ENCODE results near the gene BCAT1.
"Not testable (repeated sequence)": the region's sequence is repeated elsewhere in the genome, so short reads cannot be mapped to it uniquely, and the experiment has no call there.

The BCAT1 gene

DNA sequence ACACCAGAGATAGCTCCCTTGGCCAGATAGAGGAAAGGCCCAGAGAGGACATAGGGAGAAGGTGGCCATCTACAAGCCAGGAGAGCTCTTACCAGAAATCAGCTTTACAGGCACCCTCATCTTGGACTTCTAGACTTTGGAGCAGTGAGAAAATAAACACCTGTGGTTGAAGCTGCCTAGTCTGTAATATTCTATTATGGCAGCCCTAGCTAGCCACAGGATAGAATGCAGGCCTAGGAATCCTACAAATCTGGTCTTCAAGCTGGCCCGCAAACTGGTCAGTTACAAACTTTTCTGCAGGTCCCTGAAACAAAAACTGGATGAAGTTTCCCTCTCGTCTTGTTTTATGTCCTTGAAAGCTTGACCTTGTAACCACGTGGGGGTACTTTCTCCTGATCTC, 92.4 kb downstream of the BCAT1 start:
- DNase-seq (ENCODE audit: low spot score): no peak

DNA sequence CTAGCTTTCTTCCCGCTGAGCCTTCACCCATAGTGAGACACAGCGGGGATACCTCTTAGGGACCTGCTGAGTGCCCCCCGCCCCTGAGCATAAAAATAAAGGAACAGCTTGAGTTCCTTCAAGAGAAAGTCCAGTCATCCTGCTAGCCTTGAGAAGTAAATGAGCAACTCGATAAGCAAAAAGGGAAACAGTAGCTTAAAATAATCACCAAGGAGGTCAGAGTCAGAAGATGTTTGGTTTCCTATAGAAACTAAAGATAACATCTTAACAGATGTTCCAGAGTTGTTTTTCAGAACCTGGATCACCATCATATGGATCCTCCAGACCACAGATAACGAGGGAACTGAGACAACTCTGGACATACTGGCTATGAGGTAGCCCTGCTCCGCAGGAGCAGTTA, 94.0 kb downstream of the BCAT1 start:
- DNase-seq (ENCODE audit: low spot score): no peak

DNA sequence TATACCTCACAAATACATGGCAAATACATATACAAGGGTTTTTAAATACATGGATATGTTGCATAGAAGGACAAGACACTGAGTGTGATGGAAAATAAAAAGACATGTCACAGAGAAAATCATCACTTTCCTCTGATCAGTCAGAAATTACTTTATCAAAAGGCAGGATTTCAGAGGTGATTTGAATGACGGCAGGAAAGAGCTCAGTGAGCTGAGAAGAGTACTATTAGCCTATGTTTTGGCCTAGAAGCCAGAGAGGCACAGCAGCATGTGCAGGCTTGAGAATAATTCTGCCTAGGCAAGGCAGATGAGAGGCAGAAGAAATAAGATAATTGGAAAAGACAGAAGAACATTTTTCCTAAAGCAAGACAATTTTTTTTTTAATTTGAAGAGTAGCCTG, 94.9 kb downstream of the BCAT1 start:
- DNase-seq (ENCODE audit: low spot score): no peak

DNA sequence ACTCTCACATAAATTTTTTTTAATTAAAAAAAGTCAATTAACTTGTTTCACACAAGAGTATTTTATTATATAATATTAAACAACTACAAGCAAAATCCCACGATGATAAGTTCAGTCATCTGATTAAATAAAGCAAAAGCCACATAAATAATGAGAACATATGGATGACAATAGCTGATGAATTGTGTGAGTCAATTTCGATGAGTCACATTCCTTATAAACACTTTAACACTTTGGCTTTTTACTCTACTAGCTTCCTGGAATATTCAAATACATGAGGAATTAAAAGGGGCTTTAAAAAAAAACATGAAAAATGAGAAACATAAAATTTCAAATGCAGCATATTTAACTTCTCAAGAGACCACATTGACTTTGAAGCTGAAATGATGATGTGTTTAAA, 95.3 kb downstream of the BCAT1 start:
- no peak for DNase-seq (ENCODE audit: low spot score)

DNA sequence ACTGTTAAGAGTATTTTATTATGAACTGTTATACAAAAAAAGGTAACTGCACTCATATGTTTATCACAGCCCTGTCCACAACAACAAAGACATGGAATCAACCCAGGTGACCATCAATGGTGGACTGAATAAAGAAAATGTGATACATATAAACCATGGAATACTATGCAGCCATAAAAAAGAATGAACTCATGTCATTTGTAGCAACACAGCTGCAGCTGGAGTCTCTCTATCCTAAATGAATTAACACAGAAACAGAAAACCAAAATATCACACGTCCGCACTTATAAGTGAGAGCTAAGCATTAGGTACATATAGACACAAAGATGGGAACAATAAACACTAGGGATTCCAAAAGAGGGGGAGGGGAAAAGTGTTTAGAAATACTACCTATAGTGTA, 95.8 kb downstream of the BCAT1 start:
- DNase-seq (ENCODE audit: low spot score): no peak

DNA sequence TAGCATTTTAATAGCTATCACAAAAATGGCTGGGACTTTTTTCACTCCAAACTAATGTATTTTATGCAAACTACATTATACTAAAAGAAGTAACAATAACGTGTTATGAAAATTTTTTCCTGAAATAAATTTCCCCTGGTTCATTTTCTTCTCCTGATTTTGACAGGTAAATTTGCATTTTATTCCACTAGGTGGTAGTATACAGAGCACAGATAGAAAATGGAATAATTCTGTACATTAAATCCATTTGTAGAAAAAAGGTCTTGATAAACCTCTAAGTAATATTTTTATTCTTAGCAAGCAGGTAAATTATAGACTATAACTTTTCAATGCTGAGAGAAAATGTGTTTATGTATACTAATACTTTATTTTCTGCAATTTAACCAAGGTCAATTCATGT, 96.5 kb downstream of the BCAT1 start:
- DNase-seq (ENCODE audit: low spot score): no peak

DNA sequence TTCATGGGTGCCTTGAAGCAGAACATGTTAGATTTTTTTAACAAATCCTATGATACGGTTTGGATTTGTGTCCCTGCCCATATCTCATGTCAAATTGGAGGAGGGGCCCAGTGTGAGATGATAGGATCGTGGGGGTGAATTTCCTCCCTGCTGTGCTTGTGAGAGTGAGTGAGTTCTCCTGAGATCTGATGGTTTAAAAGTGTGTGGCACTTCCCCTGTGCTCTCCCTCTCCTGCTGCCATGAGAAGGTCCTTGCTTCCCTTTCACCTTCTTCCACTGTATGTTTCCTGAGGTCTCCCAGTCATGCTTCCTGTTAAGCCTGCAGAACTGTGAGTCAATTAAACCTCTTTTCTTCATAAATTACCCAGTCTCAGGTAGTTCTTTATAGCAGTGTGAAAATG, 97.0 kb downstream of the BCAT1 start:
- DNase-seq (ENCODE audit: low spot score): not testable (repeated sequence)

DNA sequence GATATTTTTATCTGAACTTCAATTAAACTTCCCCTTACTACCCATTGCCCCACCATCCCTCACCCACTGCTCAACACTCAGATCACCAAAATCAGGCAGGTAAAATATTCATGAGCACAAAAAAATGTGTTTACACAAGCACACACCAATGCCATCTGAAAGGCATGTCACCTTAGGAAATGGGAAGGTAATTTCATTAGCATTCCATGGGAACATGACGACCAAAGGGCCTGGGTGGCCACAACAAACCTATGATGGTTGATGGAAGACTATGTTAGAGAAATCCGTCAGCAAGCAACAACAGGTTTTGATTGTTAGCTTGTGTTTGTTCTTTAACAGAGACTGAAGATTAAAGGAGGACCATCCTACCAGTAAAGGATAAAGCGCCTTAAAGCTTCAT, 97.6 kb downstream of the BCAT1 start:
- DNase-seq (ENCODE audit: low spot score): no peak

DNA sequence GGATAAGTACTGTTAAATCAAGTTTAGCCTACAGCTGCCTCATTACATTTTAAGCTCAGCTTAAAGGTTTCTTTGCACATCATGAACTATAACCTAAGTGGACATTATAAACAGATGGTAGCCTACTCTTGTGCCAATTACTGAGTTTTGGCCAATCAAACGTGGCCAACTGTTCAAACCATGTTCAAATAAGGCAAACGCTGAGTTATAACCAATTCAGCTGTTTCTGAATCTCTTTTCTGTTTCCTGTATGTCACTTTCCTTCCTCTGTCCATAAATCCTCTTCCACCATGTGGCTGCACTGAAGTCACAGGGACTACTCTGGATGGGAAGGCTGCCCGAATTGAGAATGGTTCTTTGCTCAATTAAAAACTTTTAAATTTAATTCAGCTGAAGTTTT, 98.4 kb downstream of the BCAT1 start:
- DNase-seq (ENCODE audit: low spot score): no peak

DNA sequence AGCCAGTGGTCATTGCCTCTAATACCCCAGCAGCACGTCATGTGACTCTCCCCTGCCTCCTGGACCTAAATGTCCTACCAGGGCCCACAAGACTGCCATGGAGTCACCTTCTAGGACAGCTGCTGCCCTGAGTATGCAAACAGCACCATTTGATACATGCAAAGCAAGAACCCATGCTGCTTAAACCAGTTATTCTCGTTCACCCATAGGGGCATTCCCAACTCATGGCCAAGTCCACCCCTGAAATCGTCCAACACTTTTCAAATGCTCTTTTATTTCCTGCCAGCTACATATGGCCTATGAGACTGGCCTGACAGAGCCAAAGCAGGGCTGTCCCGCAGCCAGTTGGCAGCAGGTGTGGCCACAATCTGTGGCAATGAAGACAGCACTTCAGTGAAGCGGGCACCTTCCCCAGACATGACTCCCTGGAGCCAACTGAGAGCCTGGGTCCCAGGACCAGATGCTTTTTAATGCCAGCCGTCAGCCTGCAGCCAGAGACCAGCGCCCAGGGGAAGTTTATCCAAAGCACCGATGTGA, 99.9 kb downstream of the BCAT1 start:
- DNase-seq (ENCODE audit: low spot score): no peak

DNA sequence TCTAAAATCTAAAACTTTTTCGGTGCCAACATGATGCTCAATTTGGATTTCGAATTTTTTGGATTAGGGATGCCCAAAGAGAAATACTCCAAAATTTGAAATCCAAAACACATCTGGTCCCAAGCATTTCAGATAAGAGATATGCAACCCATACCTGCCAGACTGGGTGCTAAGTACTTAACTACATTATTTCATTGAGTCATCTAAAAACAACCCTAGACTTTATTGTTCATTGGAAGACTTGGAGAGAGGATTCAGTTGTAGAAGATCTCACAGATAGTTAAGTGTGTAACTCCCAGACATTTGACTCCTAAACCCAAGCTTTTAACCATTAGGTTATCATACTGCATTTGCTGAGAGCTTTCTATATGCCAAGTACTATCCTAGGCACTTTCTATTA, 102.2 kb downstream of the BCAT1 start:
- no peak for DNase-seq (ENCODE audit: low spot score)

DNA sequence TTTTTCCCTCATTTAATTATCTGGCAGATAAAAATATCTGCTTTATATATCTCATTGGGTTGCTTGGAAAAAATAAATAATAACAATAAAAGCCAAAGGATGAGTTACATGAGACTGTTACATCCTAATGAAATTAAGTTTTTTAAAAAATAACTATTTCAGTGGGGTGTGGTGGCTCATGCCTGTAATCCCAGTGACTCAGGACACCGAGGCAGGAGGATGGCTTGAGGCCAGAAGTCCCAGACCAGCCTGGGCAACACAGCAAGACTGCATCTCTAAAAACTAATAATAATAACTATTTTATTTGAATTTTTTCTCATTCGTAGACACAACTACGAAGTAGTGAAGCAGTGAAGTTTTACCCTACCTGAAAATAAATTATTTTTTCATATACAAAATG, 103.3 kb downstream of the BCAT1 start:
- no peak for DNase-seq (ENCODE audit: low spot score)

DNA sequence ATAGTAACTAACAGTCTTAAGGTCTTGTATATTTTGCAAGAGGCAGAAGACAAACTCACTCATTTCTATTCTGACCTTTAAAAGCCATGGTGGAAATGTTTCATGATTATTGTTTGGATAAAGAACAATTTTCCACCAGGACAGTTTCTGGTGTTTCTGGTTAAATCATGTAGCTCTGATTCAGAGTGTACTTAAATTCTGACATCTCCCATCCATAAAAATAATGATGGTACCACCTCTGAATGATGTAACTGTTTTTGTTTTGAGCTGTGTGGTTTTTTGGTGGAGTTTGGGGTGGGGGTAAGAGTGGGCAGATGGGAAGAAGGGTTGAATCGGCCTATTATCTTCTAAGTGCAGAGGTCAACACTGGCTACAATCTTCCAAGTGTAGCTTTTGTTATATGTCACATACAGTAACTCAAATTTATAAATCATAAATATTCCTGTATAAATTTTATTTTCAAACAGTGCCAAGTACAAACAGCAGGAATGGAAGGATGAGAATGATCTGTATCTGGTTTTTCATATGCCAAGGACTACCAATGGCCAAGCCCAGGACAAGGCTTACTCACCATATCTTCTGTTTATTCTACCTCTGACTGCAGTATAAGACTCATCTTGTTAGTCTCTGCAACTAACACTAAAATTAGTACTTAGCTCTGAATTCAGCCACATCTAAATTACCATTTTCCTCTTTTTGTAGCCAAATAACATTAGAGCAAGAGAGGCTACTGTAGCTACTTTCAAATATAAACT, 108.7 kb downstream of the BCAT1 start:
- DNase-seq (ENCODE audit: low spot score): no peak

DNA sequence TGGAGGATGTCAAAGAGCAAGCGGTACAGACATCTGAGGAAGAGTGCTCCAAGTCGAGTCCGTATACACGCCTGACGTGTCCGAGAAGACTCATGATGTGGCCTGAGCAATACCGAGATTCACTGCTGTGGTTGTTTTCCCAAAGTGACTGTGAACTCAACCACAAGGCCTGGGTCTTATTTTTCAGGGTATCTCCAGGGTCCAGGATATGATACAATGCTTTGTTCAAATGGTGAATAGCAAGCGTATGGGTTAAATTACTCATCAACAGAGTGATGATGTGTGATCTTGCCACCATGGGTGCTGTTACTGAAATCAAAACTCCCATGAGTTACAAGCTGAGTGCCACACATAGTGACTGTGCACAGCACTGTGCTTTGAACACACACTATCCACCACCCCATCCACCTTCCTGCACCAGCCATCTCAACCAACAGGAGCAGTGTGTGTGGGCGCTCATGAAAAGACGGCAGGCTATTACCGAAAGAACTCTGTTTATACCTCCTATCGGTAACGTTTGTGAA, 109.6 kb downstream of the BCAT1 start:
- DNase-seq (ENCODE audit: low spot score): no peak

DNA sequence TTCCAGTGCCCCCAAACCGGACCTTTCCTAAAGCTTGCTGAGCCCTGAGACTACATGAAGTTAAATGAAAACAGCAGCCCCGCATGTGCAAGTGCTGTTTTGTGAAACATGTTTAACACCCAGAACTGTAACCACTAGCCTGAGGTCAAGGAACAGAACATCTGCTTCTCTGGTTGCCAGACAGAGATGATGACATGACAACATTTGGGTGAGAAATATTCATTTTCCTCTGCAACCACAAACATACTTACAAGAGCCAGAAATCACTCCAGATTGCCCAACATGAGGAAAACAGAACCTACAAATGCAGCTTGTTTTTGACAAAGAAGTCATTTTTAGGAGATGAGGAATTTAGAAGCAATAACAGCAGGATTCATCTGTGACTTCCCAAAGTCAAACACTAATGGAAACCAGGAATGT, 110.4 kb downstream of the BCAT1 start:
- no peak for DNase-seq (ENCODE audit: low spot score)

DNA sequence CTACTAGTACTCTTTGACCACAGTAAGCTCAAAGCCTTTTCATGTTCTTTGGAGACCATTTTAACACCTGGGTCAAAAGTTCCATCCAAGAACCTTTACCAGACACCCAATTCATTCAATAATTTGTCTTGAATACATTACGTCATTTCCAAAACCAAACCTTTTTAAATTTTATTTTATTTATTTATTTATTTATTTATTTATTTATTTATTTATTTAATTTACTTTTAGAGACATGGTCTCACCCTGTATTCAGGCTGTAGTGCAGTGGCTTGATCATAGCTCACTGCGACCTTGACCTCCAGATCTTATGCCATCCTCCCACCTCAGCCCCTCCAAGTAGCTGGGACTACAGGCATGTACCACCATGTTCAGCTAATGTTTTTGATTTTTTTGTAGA, 113.5 kb downstream of the BCAT1 start:
- no peak for DNase-seq (ENCODE audit: low spot score)

DNA sequence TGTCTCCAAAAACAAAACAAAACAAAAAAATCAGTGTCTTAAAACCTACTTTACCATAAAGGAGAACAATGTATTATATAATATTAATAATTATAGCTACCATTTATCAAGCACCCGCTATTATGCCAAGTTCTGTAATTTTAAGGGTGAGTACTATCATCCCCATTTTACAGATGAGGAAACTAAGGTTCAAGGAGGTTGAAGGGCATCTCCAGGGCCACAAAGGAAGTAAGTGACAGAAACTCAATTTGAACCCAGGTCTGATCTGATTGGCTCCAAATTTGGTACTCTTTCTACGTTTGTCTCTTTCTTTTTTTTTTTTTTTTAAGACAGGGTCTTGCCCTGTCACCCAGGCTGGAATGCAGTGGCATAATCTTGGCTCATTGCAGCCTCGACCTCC, 115.4 kb downstream of the BCAT1 start:
- DNase-seq (ENCODE audit: low spot score): no peak

DNA sequence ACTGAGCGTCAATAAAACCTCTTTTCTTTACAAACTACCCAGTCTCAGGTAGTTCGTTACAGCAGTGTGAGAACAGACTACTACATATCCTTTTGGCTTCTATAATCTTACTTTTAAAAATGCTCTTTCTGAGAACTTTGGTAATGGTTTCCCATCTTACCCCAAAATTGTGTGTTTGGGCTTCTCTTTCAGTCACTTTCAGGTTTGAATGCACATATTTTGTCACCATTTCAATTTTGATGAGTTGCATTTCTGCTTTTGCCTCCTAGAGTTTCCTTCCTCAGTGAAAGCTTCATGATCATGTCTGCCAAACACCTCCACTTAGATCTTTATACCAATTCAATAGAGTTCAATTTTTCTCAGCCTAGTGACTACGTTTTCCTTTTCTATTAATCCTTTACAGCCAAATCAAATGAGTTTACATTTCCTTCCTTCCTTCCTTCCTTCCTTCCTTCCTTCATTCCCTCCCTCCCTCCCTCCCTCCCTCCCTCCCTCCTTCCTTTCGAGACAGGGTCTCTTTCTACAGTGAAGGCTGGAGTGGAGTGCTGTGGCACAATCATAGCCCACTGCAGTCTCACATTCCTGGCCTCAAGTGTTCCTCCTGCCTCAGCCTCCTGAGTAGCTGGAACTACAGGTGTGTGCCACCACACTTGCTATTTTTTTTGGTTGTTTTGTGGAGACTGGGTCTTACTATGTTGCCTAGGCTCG, 124.9 kb downstream of the BCAT1 start:
- DNase-seq (ENCODE audit: low spot score): no peak

DNA sequence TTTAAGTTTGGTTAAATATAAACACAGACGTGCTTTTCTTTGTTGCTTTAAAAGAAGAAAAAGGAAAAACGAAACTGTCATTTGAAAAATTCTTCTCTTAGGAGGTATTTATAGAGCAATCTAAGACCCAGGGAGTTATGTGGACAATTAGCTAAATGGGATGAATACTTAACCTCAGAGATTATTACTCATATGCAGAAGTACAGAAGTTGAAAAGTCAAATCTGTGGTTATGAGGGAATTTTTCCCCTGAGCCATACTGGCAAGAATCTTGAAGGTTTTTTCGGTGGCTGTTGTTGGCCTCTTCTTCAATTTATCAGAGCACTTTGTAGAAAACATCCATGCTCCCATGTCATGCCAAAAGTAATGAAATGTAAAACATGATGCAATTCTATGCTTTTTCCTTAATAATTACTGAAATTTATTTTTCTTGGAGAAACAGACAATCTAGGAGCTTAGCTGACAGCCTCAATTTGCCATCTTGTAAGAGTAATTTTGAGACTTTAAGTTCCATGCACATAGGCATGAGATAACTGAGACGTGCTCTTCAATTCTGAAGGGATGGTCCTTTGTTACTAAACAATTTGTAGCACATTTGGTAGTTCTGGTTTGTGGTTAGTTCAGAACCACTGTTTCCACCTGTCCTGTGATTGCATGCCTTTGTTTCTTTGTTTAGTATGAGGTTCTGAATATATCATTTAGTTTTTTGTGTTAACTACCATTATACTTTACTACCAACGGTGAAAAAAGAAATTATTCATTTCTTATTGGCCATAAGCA, 126.6 kb downstream of the BCAT1 start:
- DNase-seq (ENCODE audit: low spot score): no peak

DNA sequence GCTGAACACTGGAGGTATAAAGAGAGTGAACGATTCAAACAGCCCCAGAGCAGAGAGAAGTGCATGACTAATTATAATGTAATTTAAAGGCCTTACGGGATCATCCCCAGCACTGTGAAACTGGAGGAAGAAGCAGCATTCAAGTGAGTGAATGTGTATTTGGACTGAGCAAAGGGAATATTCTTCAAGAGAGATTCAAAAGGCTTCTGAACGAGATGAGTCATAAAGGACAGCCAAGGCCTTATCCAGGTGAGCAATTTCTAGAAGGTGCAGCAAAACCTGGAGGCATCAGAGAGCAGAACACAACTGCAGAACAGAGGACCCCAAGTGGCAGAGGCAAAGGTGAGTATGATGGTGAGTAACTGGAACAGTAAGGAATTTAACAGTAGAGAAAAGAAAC, 127.2 kb downstream of the BCAT1 start:
- DNase-seq (ENCODE audit: low spot score): no peak

DNA sequence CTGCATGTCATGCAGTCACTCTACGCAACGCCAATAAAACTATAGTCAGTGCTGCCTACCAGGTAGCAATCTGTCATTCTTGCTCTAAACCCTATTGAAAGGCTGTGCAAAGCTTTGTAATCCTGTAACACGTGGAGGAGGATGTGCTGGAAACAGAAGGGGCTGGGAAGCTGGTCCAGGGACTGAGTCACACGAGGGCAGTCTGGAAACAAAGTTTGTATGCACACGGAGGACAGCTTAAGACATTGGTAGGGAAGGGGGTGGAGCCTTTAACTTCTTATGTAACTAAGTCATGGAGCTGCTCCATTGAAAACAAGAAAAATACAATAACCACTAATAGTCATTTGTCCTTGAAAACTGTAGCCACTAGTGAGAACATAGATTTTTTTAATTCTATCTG, 128.0 kb downstream of the BCAT1 start:
- no peak for DNase-seq (ENCODE audit: low spot score)

DNA sequence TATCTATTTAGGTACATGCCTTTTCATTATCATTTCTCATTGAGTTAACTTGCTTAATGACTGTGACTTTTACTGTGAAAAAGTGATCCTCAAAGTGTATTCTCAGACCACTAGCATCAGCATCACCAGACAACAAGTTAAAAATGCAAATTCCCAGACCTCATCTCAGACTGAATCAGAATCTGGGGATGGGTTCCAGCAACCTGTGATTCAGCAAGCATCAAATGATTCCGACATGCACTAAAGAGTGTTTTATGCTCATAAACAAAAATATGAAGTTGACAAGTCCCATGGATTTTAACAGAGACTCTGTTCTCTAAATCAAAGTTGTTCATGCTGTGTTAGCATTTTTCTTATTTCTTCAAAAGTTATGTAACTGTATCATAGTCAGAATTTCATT, 130.6 kb downstream of the BCAT1 start:
- DNase-seq (ENCODE audit: low spot score): no peak

DNA sequence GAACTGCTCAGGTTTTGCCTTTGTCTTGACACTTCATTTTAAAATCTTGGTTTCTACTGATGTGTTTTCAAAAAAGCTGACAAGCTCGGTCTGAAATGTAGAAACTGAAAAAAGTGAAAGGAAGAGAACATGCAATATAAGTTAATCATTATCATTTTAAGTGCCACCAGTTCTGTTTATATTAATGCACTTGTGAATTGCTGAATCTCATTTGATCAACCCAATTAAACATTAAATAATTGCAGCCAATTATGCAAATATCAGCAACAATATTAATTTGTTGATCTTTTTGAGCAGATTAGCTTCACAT, 133.8 kb downstream of the BCAT1 start:
- DNase-seq (ENCODE audit: low spot score): no peak

All from HuH-7 (cell line).